Uterus (tissue), 2 donors: Measurements from ENCODE around the gene ST8SIA2.

Source experiments
- CTCF ChIP-seq, 4 experiments: fragments of 200-600 bp in 2 of 4; fragments of 450-650 bp in 2 of 4; sonication (generic) in 2 of 4; IDR thresholded peaks; one replicate each; pipeline ENCODE4 v1.5.1; 2016 to 2019; ENCODE audit warnings: antibody characterized with exemption in 4 of 4, mild to moderate bottlenecking in 2 of 4, moderate library complexity in 1 of 4
- POLR2A ChIP-seq, 2 donors: fragments of 450-650 bp; IDR thresholded peaks; one replicate each; pipeline ENCODE4 v1.6.1; 2016; ENCODE audit warnings: antibody characterized with exemption in 2 of 2, mild to moderate bottlenecking in 1 of 2, moderate library complexity in 1 of 2

DNA sequence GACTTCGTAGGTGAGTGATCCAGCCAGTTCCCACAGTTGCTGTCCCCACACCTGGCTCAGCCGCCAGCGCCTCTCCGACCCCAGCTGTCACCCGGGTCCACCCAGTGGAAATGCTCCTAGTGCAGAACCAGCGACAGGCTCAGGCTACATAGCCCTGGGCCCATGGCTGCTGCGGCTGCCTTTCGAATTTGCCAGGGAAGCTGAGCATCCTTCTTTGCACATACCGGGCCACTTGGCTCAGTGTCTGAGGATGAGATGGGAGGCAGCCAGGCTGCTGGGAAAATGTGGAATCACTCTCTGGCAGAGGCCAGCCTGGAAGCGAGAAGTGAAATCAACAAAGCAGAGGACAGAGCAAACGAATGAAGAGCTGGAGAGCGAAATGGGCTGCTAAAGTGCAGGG is 80.1 kb downstream of the ST8SIA2 start:
- TF ChIP-seq CTCF (IDR thresholded peaks at IDR 0.05) (no peak), POLR2A (IDR thresholded peaks at IDR 0.05) (no peak)
